Mesendoderm (in vitro differentiated cells): ENCODE data around the gene NAPG.
"Not testable (repeated sequence)": the region's sequence is repeated elsewhere in the genome, so short reads cannot be mapped to it uniquely, and the experiment has no call there.

Source experiments
- DNase-seq: peaks from one replicate; pipeline ENCODE4 v3.0.0; 2013
- H2AK5ac ChIP-seq: 2 replicates; pipeline ENCODE4 v1.6.1; 2013; ENCODE audit warnings: low read length, inconsistent platforms
- H2BK120ac ChIP-seq: 2 replicates; pipeline ENCODE4 v1.6.1; 2013; ENCODE audit warnings: low read depth, mild to moderate bottlenecking, low read length, moderate library complexity, mixed read lengths
- H2BK15ac ChIP-seq: replicated peaks from 2 replicates; pipeline ENCODE4 v1.6.1; 2013; ENCODE audit warnings: low read depth, mild to moderate bottlenecking, moderate library complexity
- H2BK5ac ChIP-seq: 2 replicates; pipeline ENCODE4 v1.6.1; 2013; ENCODE audit warnings: low read length, inconsistent platforms
- H3K18ac ChIP-seq: 2 replicates; pipeline ENCODE4 v1.6.1; 2013; ENCODE audit warnings: mild to moderate bottlenecking, low read length, mixed read lengths
- H3K23ac ChIP-seq: one replicate; pipeline ENCODE4 v1.6.1; 2013; ENCODE audit warnings: low read length
- H3K27ac ChIP-seq: 2 replicates; pipeline ENCODE4 v1.5.1; 2013; ENCODE audit warnings: low read depth, mild to moderate bottlenecking, inconsistent platforms, low read length, moderate library complexity
- H3K27me3 ChIP-seq: 2 replicates; pipeline ENCODE4 v1.6.1; 2013; ENCODE audit warnings: low read length, control low read depth, mild to moderate bottlenecking, inconsistent platforms; ENCODE audit not compliant: insufficient read depth, poor library complexity
- H3K36me3 ChIP-seq: 2 replicates; pipeline ENCODE4 v1.6.1; 2013; ENCODE audit warnings: low read length, inconsistent platforms; ENCODE audit not compliant: control insufficient read depth, insufficient read depth
- H3K4ac ChIP-seq: one replicate; pipeline ENCODE4 v1.6.1; 2013; ENCODE audit warnings: low read depth, mild to moderate bottlenecking, low read length, moderate library complexity
- H3K4me1 ChIP-seq: 2 replicates; pipeline ENCODE4 v1.6.1; 2013; ENCODE audit warnings: low read depth, low read length, inconsistent platforms; ENCODE audit not compliant: control insufficient read depth
- H3K4me2 ChIP-seq: 2 replicates; pipeline ENCODE4 v1.6.1; 2013; ENCODE audit warnings: low read length
- H3K4me3 ChIP-seq: 2 replicates; pipeline ENCODE4 v1.5.1; 2013; ENCODE audit warnings: mild to moderate bottlenecking, low read length
- H3K56ac ChIP-seq: one replicate; pipeline ENCODE4 v1.6.1; 2013; ENCODE audit warnings: low read length
- H3K79me1 ChIP-seq: 2 replicates; pipeline ENCODE4 v1.6.1; 2013; ENCODE audit warnings: low read length, inconsistent platforms
- H3K79me2 ChIP-seq: 2 replicates; pipeline ENCODE4 v1.6.1; 2013; ENCODE audit warnings: mild to moderate bottlenecking, low read length; ENCODE audit not compliant: control insufficient read depth, insufficient read depth
- H3K9ac ChIP-seq: 2 replicates; pipeline ENCODE4 v1.6.1; 2013; ENCODE audit warnings: low read length, inconsistent platforms
- H4K5ac ChIP-seq: one replicate; pipeline ENCODE4 v1.6.1; 2013; ENCODE audit warnings: low read length
- H4K8ac ChIP-seq: one replicate; pipeline ENCODE4 v1.6.1; 2013; ENCODE audit warnings: low read depth, mild to moderate bottlenecking, control low read depth, low read length, moderate library complexity
- WGBS: extraction: QIAGEN DNeasy Blood & Tissue Kit; methylation state at CpG from one replicate; pipeline ENCODE4 v1.1.7; 2013; ENCODE audit warnings: low lambda C conversion rate, missing lambda C conversion rate; ENCODE audit not compliant: insufficient coverage; ENCODE audit errors: extremely low coverage; 5-methylcytosine and 5-hydroxymethylcytosine counted together

Gene NAPG

DNA sequence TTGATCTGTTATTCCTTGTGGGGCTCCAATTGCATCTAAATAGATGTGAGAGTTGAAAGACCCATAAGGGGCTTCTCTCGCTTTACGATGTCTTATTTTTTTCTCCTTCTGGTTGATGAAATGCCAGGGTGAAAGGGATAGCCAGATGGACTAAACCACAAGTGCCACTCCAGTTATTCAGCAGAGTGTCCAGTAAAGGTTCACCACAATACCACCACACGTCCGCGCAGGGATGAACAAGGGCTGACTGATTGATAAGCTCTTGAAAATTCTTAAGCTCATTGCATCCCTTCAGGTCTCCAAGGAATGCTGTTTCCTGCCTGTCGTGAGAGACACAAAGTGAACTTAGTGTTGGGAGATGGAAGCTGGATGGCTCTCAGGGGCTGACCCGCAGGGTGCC lies 74.9 kb downstream of the NAPG start:
- H3K27me3 ChIP-seq, H3K79me1 ChIP-seq, H3K79me2 ChIP-seq, H2BK5ac ChIP-seq, DNase-seq, H4K8ac ChIP-seq, H3K4me3 ChIP-seq, H3K18ac ChIP-seq, H3K4me2 ChIP-seq, H3K27ac ChIP-seq, H3K36me3 ChIP-seq, H3K23ac ChIP-seq, H3K9ac ChIP-seq, H3K56ac ChIP-seq, H3K4ac ChIP-seq, H2BK15ac ChIP-seq, H4K5ac ChIP-seq, H2BK120ac ChIP-seq, H2AK5ac ChIP-seq, H3K4me1 ChIP-seq: not testable (repeated sequence)
- no CpG with 5 or more reads among the region's 7 CpGs for WGBS
